Upper lobe of left lung (tissue), 4 donors: Measurements from ENCODE around the gene GPATCH11.

Source experiments
- CTCF ChIP-seq, 6 experiments: fragments of 450-650 bp in 4 of 6; fragments of 200-600 bp in 2 of 6; sonication (generic) in 2 of 6; IDR thresholded peaks; one replicate each; pipeline ENCODE4 v1.5.1; 2016 to 2019; ENCODE audit warnings: antibody characterized with exemption in 6 of 6
- EP300 ChIP-seq, 4 donors: sonication (generic); formaldehyde crosslinking; IDR thresholded peaks; one replicate each; pipeline ENCODE4 v1.5.1; 2017; ENCODE audit warnings: antibody characterized with exemption in 4 of 4, control low read depth in 2 of 4
- POLR2AphosphoS5 ChIP-seq, 2 donors: sonication (generic); formaldehyde crosslinking; IDR thresholded peaks; one replicate each; pipeline ENCODE4 v1.5.1; 2017; ENCODE audit warnings: antibody characterized with exemption in 2 of 2

DNA sequence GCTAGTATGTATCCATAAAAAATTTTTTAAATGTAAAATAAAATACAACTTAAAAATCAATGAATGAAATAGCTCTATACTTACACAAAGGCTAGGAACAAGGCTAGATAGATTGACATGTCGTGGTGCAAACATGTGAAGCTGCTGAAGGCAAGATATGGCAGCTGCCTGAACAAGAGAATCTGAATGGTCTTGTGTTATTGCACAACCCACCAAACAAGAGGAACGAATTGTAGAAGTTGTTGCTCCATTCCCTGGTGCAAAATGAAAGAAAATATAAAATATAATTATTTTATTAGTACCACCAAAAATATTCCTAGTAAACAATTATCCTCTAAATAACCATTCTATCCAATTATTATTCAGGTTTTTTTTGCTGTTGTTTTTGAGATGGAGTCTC lies 46.5 kb upstream of the GPATCH11 start:
- TF ChIP-seq CTCF (IDR thresholded peaks at IDR 0.05): no peak
- TF ChIP-seq POLR2AphosphoS5 (IDR thresholded peaks at IDR 0.05): no peak
- TF ChIP-seq EP300 (IDR thresholded peaks at IDR 0.05): no peak
